ENCODE measurements around the gene MRPS34.

Gene MRPS34

DNA sequence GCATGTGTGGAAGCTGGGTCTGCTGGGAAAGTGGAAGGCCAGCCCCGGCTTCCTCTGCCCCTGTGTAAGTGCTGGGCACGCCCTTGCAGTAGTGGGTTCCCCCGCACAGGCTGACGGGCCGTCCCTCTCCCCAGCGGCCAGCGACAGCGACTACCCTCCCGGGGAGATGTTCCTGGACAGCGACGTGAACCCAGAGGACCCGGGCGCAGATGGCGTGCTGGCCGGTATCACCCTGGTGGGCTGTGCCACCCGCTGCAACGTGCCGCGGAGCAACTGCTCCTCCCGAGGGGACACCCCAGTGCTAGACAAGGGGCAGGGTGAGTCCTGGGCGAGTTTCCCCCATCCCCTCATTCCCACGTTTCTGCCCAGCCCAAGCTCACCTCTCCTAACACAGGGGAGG, 7.1 kb downstream of the MRPS34 start:
- DNase-seq (ENCODE audit: low read depth in 2 of 2) = no peak
- no peak overlapping the region for H3K4me3 ChIP-seq (replicated peaks in 1 of 2; ENCODE audit: low read depth in 2 of 2, low read length in 2 of 2)
- TF ChIP-seq, protein P1, sequence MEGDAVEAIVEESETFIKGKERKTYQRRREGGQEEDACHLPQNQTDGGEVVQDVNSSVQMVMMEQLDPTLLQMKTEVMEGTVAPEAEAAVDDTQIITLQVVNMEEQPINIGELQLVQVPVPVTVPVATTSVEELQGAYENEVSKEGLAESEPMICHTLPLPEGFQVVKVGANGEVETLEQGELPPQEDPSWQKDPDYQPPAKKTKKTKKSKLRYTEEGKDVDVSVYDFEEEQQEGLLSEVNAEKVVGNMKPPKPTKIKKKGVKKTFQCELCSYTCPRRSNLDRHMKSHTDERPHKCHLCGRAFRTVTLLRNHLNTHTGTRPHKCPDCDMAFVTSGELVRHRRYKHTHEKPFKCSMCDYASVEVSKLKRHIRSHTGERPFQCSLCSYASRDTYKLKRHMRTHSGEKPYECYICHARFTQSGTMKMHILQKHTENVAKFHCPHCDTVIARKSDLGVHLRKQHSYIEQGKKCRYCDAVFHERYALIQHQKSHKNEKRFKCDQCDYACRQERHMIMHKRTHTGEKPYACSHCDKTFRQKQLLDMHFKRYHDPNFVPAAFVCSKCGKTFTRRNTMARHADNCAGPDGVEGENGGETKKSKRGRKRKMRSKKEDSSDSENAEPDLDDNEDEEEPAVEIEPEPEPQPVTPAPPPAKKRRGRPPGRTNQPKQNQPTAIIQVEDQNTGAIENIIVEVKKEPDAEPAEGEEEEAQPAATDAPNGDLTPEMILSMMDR (IDR thresholded peaks at IDR 0.05; ENCODE audit: low read depth, low read length) = no peak

DNA sequence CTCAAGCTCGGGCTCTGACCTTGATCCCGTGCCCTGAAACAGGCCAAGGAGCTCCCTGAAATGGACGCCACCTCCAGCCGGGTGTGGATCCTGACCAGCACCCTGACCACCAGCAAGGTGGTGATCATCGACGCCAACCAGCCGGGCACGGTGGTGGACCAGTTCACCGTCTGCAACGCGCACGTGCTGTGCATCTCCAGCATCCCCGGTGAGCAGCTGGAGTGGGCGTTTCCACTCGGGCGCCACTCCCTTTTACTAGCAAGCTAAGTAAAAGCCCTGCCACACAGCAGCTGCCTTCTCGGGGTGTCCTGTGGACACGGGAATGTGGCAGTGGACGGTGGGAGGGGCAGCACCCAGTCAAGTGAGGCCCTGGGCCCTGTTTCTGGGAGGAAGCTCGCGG, 8.0 kb downstream of the MRPS34 start:
- DNase-seq (ENCODE audit: low read depth in 2 of 2) = no peak
- TF ChIP-seq, protein P1 (IDR thresholded peaks at IDR 0.05; ENCODE audit: low read depth, low read length) = no peak
- no peak overlapping the region for H3K4me3 ChIP-seq (replicated peaks in 1 of 2; ENCODE audit: low read depth in 2 of 2, low read length in 2 of 2)

DNA sequence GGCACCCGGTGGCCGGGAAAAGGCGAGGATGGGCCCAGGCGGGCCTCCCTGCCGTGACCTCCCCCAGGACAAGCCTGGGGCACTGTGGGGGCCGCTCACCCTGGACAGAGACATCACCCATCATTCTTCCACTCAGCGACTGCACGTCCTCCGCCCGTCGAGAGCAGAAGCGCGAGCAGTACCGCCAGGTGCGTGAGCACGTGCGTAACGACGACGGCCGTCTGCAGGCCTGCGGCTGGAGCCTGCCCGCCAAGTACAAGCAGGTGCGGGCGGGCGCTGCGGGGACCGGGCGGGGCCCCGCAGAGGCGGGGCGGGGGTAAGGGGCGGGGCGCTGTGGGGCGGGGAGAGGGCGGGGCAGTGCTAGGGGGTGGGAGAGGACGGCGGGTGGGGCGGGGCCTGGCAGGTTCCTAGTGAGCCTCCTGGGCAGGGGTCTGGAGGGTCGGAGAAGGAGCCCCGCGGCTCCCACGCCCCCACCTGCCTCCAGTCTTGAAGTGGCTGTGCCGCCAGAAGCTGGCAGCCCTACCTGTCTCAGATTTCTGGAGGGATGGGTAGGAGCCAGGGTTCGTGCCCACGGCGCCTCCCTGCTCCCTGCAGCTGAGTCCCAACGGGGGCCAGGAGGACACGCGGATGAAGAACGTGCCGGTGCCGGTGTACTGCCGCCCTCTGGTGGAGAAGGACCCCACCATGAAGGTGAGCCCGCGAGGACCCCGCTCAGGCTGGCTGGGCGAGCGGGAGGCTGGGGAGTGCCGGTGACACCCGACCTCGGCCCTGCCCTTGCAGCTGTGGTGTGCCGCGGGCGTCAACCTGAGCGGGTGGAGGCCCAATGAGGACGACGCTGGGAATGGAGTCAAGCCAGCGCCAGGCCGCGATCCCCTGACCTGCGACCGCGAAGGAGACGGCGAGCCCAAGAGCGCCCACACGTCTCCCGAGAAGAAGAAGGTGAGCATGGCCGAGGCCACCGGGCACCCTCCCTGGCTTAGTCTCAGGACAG, 9.1 kb downstream of the MRPS34 start:
- peak; percentile 24 to 32 for DNase-seq (ENCODE audit: low read depth in 2 of 2)

DNA sequence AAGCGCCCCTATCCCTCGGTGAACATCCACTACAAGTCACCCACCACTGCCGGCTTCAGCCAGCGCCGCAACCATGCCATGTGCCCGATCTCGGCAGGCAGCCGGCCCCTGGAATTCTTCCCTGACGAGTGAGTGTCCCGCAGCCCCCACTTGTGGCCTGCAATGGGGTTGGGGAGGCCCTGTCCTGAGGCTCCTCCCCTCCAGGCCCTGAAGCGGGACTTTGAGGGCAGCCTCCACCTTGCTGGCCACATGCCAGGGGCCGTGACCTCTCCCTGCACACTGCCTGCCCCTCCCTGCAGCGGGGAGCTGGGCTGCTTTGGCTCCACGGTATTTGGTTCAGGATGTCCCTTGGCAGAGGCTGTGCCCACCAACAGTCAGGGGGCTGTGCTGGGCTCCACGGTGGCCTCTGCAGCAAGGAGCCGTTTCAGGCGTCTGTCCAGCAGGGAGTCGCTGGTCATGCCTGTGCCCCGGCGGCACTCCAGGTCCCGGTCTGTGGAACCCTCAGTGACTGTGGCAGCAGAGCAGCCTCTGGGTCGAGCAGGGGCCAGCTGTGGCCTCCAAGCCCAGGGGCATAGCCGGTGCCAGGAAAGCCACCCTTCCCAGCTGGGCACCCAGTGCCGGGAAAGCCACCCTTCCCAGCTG, 9.9 kb downstream of the MRPS34 start:
- TF ChIP-seq, protein P1 (IDR thresholded peaks at IDR 0.05; ENCODE audit: low read depth, low read length) = no peak
- H3K4me3 ChIP-seq (replicated peaks in 1 of 2; ENCODE audit: low read depth in 2 of 2, low read length in 2 of 2) = no peak overlapping the region
- no peak for DNase-seq (ENCODE audit: low read depth in 2 of 2)

More for the DNA sequence above, 9.1 kb downstream of the MRPS34 start:
- TF ChIP-seq, protein P1 (IDR thresholded peaks at IDR 0.05; ENCODE audit: low read depth, low read length) = peak; percentile 35
- no peak overlapping the region for H3K4me3 ChIP-seq (replicated peaks in 1 of 2; ENCODE audit: low read depth in 2 of 2, low read length in 2 of 2)

DNA sequence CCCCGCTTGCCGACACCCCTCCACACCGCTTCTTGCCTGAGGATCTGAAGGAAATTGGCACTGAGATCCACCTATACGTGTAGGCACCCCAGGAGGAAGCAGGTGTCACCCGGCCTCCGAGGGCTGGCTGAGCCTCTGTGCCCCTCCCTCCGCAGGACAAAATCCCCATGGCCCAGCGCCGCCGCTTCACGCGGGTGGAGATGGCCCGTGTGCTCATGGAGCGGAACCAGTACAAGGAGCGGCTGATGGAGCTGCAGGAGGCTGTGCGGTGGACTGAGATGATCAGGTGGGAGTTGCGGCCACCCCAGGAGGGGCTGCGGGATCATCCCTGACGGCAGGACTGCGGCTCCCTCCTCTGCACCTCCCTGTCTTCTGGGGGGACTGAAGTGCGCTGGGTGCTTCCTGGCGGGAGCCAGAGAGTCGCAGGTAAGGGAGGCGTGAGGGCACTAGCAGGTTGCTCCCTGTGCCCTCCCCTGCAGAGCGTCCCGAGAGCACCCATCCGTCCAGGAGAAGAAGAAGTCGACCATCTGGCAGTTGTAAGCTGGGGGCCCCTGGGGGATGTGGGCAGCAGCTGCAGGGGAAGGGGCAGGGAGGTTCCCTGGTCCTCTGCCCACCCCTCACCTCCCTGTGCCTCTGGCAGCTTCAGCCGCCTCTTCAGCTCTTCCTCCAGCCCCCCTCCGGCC, 10.6 kb downstream of the MRPS34 start:
- TF ChIP-seq, protein P1 (IDR thresholded peaks at IDR 0.05; ENCODE audit: low read depth, low read length) = no peak
- H3K4me3 ChIP-seq (replicated peaks in 1 of 2; ENCODE audit: low read depth in 2 of 2, low read length in 2 of 2) = no peak overlapping the region
- no peak for DNase-seq (ENCODE audit: low read depth in 2 of 2)

DNA sequence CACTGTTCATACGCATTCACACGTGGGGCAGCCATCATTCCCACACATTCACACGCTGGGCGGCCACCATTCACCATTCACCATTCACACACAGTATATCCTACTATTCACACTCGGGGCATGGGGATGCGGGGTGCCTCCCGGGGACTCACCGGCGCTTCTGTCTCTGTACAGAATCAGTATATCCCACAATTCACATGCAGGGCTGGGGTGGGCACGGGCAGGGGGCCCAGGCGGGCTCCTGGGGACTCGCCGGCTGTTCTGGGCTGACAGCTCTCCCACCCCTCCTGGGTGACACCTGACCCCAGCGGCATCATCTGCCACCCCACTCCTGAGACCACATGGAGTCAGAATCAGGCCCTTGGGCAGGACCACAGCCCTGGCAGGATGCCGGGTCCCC, 11.2 kb downstream of the MRPS34 start:
- TF ChIP-seq, protein P1 (IDR thresholded peaks at IDR 0.05; ENCODE audit: low read depth, low read length) = no peak
- H3K4me3 ChIP-seq (replicated peaks in 1 of 2; ENCODE audit: low read depth in 2 of 2, low read length in 2 of 2) = no peak overlapping the region
- no peak for DNase-seq (ENCODE audit: low read depth in 2 of 2)

Data from cardiac fibroblast (primary cell).